GM08714 (cell line): Measurements from ENCODE around the gene SLC8A1.

Source experiments
- H3K4me3 ChIP-seq: fragments of 200-500 bp; sonication (Bioruptor generic); 2 replicates; pipeline ENCODE4 v1.5.1; 2014; ENCODE audit warnings: mild to moderate bottlenecking, low read length, inconsistent platforms
- ZNF274 ChIP-seq: IDR thresholded peaks from 2 replicates; pipeline ENCODE4 v1.6.1; 2012; ENCODE audit warnings: mild to moderate bottlenecking, low read depth, low read length

Gene SLC8A1

GRCh38 chr2:40219141-40219540, 232.7 kb downstream of the SLC8A1 start:
- no peak overlapping the region for H3K4me3 ChIP-seq
- no peak for TF ChIP-seq ZNF274

GRCh38 chr2:40218679-40219078, 233.2 kb downstream of the SLC8A1 start:
- no peak overlapping the region for H3K4me3 ChIP-seq
- no peak for TF ChIP-seq ZNF274

- no peak overlapping the region for H3K4me3 ChIP-seq
- no peak for TF ChIP-seq ZNF274
Observed at GRCh38 chr2:40213619-40214018, 238.3 kb downstream of the SLC8A1 start.

DNA sequence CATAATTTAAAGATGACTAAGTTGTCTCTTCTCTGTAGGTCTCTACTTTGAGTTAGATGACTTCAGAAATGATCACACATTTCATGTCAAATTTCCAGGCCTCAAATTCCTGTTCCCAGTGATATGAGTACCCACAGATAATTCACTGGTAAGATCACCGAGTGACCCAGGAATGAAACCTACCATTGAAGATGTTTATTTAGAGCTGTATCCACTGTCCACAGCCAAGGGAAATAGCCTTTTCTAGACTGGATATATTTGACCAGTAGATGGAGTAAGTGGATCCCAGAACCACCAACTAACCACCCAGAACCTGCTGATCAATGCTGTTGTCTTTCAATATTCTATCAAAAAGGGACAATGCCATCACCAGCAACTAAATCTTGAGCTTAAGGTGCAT, 238.8 kb downstream of the SLC8A1 start:
- no peak overlapping the region for H3K4me3 ChIP-seq
- TF ChIP-seq ZNF274: no peak

GRCh38 chr2:40210968-40211353, 240.9 kb downstream of the SLC8A1 start:
- no peak for TF ChIP-seq ZNF274
- H3K4me3 ChIP-seq: no peak overlapping the region

DNA sequence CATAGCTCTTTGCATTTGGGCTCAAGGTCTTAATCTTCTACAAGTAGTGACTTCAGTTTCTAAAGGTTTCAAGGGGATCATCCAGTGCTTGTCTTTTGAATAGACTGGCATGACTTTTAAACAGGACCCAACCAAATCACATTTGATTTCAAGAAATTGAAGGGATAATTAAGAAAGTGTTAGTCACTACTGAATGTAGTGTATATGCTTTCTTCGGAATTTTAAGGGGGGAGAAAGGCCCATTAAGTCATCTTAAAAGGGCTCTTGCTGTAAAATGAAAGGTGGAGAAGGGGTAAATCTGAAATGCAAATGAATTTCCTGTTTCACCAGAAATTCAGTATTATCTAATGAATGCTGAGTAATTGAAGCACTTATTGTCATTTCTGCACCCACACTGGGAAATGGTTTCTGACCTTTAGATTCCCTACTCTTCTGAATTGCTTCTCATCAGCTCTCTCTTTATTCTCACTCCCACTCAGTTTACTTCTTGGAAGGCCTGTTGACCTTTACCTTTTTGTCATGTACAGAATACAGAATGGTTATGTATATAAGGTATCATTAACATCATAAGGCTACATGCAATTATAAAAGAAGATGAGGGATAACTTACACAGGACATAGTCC, 241.4 kb downstream of the SLC8A1 start:
- H3K4me3 ChIP-seq: no peak overlapping the region
- TF ChIP-seq ZNF274: no peak

DNA sequence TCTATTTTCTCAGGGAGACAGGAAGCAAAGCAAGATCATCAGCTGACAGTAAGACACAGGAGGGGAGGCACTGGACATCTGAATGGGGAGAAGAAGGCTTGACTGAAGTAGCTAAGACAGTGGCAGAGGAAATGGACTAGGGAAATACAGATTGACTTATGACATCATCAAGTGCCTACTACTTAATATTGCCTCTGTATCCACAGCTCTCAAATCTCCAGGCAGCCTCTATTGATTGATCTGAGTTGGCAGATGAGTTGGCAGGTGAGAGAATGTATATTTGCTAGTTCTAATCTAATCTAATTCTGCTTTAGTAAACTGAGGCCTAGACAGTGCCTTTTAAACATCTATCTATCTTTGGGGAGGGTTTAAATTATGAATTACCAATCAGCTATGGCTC, 242.1 kb downstream of the SLC8A1 start:
- no peak overlapping the region for H3K4me3 ChIP-seq
- no peak for TF ChIP-seq ZNF274

DNA sequence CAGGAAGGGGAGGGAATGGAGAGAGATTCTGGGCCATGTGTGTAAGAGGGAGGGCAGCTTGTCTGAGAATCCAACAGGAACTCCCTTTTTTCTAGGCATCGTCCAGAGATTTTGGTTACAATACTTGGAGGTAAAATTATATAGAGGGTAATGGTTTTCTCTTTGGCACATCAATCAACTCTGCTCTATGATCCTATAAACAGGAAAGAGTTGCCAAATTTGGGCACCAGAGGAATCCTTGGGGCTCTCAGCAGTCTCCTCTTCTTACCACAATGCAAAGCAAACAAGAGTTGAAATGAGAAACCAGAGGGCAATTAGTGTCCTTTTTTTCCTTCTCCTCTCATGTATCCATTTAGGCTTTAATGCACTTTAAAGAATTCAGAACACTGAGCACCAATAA, 243.4 kb downstream of the SLC8A1 start:
- no peak for TF ChIP-seq ZNF274
- H3K4me3 ChIP-seq: no peak overlapping the region

DNA sequence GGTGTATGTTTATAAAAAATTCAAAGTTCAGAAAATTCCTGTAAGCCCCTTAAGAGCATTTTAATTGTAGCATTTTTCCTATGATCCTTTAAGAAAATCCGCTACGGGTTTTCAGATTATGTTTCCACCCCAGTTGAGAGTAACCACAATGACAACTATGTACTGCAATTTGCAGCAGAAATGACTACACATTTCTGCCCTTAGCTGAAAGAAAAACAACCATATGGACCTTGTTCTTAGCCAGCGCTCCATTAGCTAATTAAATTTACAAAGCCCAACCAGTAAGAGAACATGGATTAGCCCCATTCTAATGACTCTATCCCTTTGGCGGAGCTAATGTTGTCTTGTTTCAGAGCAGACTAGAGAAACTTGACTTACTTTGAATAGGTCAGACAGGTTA, 247.6 kb downstream of the SLC8A1 start:
- no peak for TF ChIP-seq ZNF274
- H3K4me3 ChIP-seq: no peak overlapping the region

DNA sequence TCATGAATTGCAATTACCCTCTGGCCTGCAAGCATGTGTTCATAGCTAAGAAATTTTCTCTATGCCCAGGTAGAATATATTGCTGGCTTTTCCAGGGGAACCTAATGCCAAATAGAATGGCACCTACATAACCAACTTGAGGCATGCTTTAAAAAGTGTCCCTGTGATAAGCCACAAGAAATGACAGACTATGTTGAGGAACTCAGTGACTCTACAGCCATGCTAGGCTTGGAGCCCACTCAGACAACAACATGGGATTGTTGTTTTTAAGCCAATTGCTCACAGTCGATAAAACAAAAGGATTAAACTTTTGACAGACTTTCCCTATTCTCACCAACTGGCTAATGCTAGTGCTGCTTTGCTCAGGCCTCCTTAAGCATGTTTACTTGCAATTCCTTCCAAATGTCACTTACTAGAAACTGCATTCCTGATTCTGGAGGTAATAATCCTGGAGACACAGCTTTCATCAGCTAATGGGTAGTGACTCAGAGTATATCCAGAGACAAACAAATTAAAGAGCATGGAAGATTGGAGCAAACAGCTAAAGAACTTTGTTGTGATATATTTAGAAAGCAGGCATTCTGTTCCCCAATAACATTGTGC, 249.0 kb downstream of the SLC8A1 start:
- H3K4me3 ChIP-seq: no peak overlapping the region
- TF ChIP-seq ZNF274: no peak

GRCh38 chr2:40201425-40201824, 250.5 kb downstream of the SLC8A1 start:
- no peak overlapping the region for H3K4me3 ChIP-seq
- TF ChIP-seq ZNF274: no peak

DNA sequence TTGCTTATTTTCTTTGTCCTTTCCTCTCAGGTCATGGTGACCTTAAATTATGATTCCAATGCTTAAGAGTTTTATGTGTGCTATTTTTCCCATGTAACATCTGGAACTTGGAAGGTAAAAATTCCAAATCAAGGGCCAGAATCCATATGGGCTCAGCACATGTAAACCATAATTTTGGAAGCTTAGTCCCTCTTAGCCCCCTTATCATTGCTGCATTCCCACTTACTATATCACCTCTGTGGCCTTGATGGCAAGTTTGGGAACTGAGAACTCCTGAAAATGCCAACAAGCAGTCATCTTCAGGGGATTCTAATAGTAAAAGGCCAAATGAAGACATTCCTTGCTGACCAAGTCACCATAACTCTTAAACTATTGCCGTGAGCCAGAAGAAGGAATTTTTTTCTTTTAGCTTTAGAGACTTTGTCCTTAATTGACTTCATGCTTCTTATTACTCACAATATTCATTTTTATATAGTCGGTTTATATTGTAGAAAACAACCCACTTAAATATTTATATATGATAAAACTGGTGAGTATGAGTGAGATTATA, 251.4 kb downstream of the SLC8A1 start:
- TF ChIP-seq ZNF274: no peak
- H3K4me3 ChIP-seq: no peak overlapping the region

DNA sequence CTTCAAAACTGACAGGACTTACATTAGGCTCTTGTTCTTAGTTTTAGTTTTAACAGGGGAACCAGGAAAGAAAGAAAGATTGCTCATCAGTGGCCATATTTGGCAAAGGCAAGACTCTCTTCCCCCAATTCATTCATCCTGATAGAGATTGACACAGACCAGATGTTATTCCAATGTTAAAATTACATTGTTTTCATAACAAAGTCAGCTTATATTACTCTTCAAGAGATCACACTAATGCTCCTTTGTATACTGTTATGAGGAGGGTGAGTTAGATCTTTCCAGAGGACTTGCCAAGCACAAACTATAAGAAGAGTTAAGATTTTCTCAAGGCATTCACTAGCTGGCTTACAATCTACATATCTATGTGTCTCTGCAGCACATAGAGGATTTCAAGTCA, 252.1 kb downstream of the SLC8A1 start:
- H3K4me3 ChIP-seq: no peak overlapping the region
- TF ChIP-seq ZNF274: no peak

- no peak overlapping the region for H3K4me3 ChIP-seq
- TF ChIP-seq ZNF274: no peak
Observed at GRCh38 chr2:40197121-40197520, 254.8 kb downstream of the SLC8A1 start.

- TF ChIP-seq ZNF274: no peak
- H3K4me3 ChIP-seq: no peak overlapping the region
Observed at GRCh38 chr2:40193670-40194026, 258.2 kb downstream of the SLC8A1 start.

DNA sequence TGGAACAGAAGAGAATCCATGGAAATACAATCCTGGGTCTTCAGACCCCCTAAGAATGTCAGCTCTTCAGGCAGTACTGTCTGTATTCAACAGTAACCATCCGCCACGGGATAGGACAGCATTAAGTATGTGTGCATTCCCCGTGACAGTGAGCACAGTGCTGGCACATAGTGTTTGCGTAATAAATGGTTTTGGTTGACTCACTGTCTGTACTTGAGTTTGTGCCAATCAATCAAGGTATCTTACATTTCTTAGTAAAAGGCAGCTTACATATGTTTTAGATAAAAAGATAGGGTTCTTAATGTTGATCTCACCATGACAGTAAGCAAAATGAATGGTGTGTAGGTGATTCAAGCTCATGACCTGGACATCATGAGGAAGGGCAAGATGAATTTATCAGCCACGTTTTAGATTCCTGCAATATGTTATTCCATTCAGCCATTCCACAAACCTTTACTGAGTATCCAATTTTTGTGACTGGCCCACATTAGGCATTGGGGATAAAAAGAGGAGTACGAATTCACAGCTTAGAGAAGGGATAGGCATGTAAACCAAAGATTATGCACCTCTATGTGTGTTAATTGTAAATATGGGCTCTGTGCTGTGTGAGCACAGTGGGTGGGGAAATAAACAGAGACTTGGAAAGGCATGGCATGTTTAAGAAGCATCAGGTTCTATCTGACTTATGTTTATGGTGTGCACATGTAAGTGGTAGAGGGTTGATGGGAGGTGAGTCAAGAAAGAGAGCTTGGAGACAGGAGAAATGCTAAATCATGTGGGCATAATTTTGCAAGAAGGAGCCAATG, 258.8 kb downstream of the SLC8A1 start:
- no peak for TF ChIP-seq ZNF274
- no peak overlapping the region for H3K4me3 ChIP-seq
